Body of pancreas (tissue), 4 donors: ENCODE data around the gene SIK2.

Experiments
- CTCF ChIP-seq, 7 experiments: fragments of 450-650 bp in 4 of 7; fragments of 200-600 bp in 3 of 7; sonication (generic) in 3 of 7; IDR thresholded peaks; one replicate each; pipeline ENCODE4 v1.5.1; 2016 to 2019; ENCODE audit warnings: antibody characterized with exemption in 7 of 7
- POLR2A ChIP-seq, 3 donors: fragments of 450-650 bp; IDR thresholded peaks; one replicate each; pipeline ENCODE4 v1.6.1; 2016; ENCODE audit warnings: antibody characterized with exemption in 3 of 3, mild to moderate bottlenecking in 2 of 3

- no peak for TF ChIP-seq CTCF (IDR thresholded peaks at IDR 0.05)
- TF ChIP-seq POLR2A (IDR thresholded peaks at IDR 0.05), result no peak
Observed at GRCh38 chr11:111736621-111737443, 134.6 kb downstream of the SIK2 start.
